Activated naive CD4-positive, alpha-beta T cell treated with anti-CD3 and anti-CD28 coated beads, Interleukin-2, amount 10 ng/mL, durations not matched to agents 7 days and 5 days (primary cell): ENCODE results near the gene HHATL.

Experiments
- CTCF ChIA-PET: fragments of 350-600 bp; sonication (Branson Sonifier 250); formaldehyde crosslinking; loops from one replicate; lab custom pipeline; 2021; ENCODE audit warnings: antibody characterized with exemption; lab: Charles Lee
- DNase-seq: peaks from one replicate; pipeline ENCODE4 v3.0.0-alpha.2; 2020
- H3K27ac Mint-ChIP-seq: one replicate; pipeline ENCODE4 v1.8.0; 2021; ENCODE audit warnings: mild to moderate bottlenecking, moderate library complexity, mixed read lengths
- H3K27me3 Mint-ChIP-seq: one replicate; pipeline ENCODE4 v1.8.0; 2021; ENCODE audit warnings: mild to moderate bottlenecking, mixed read lengths
- H3K36me3 Mint-ChIP-seq: one replicate; pipeline ENCODE4 v1.8.0; 2021; ENCODE audit warnings: mixed read lengths
- H3K4me1 Mint-ChIP-seq: one replicate; pipeline ENCODE4 v1.8.0; 2021; ENCODE audit warnings: mixed read lengths
- H3K4me3 Mint-ChIP-seq: one replicate; pipeline ENCODE4 v1.8.0; 2021; ENCODE audit warnings: mild to moderate bottlenecking, moderate library complexity, mixed read lengths
- H3K9me3 Mint-ChIP-seq: one replicate; pipeline ENCODE4 v1.8.0; 2021; ENCODE audit warnings: mixed read lengths

HHATL gene

DNA sequence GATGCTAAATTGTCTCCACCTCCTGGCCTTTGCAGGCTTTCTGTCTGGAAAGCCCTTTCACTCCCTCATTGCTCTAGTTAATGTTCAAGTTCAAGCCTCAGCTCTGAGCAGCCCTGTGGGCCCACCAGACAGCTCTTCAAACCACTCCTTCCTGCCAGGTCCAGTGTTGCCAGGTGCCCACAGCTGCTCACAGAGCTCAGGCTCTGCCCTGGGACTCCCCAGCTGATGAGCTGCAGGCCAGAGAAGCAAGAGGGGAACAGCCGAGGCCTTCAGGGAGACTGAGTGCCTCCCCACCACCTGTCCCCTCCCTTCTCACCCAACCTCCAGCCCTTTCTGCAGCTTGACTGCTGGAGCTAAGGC, 50.4 kb downstream of the HHATL start:
- CTCF ChIA-PET: interaction anchor here (1.0 to 3.1 kb wide), 6 partner anchors 9 to 370 kb away, joined by 3 to 9 read pairs (median 5); partner anchors contain the start of gene SEC22C
- no peaks in the 10 kb centered on the region for H3K9me3 Mint-ChIP-seq
- H3K4me1 Mint-ChIP-seq: peaks cover 29% of the 10 kb centered on the region
- peaks cover 16% of the 10 kb centered on the region for H3K36me3 Mint-ChIP-seq
- no peak overlapping the region for H3K27ac Mint-ChIP-seq
- peaks cover 31% of the 10 kb centered on the region for H3K27me3 Mint-ChIP-seq
- no peak overlapping the region for H3K4me3 Mint-ChIP-seq
- DNase-seq: no peak

DNA sequence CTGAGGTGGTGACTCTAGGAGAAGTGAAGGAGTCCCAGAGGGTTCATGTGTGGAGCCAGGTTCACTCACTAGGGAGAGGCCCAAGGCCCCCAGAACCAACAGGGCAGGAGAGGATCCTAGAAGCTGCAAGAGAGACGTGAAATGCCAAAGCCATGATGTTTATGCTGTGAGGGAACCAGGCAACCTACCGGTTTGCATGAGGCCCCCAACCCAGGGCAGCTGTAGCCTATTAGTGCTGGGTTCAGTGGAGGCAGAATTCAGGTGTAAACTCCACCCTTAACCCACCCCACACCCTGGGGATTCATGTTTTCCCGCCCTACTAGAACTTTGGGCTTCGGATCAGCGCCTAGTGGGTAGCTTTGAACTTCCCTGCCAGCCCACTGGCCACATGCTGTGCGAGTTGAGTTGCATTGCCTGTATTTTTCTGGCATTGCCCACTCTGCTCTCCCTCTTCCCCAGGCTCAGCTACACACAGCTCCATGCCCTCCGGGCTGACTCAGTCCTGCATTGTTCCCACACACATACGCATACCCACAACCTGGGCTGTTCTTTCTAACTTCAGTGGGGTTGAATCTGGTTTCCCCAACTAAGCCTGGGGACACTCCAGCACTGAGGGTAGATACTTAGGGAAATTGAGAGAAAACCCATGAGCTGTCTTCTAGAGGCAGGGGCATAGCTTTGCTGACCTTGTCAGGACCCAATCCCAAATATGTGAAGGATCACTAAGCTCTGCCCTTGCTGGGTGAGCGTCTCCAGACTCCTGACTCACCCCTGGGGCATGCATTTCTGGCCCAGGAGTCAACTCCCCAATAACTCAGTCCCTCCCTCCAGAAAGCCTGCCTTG, 51.1 kb downstream of the HHATL start:
- CTCF ChIA-PET: interaction anchor here (1.0 to 3.1 kb wide), 5 partner anchors 10 to 370 kb away, joined by 3 to 9 read pairs (median 5); partner anchors contain the start of gene SEC22C
- Mint-ChIP-seq H3K4me1 (peaks cover 35% of the 10 kb centered on the region), H3K4me3 (no peak overlapping the region), H3K27ac (no peak overlapping the region), H3K36me3 (peaks cover 22% of the 10 kb centered on the region), H3K9me3 (no peaks in the 10 kb centered on the region), H3K27me3 (peaks cover 31% of the 10 kb centered on the region)
- DNase-seq: no peak

DNA sequence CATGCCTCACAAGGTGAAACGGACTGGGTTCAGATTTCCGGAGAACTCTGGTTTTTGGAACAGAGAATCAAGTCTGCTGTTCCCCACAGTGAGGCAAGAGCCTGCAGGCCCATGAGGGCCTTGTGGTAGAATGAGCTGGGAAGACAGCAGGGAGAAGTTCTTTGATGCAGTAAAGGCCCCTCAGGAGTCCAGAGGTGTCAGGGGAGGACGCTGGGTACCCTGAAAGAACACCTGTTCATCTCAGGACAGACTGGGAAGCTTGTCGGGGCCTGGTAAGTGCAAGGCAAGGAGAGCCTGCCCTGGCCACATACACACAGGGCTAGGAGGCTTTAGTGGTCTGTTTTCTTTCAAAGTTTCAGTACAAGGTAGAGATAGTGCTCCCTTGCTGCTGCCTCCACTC, 52.8 kb downstream of the HHATL start:
- CTCF ChIA-PET: no interaction called here
- Mint-ChIP-seq H3K4me1 (peaks cover 39% of the 10 kb centered on the region), H3K27me3 (peaks cover 20% of the 10 kb centered on the region), H3K27ac (no peak overlapping the region), H3K9me3 (no peaks in the 10 kb centered on the region), H3K36me3 (peaks cover 28% of the 10 kb centered on the region), H3K4me3 (no peak overlapping the region)
- no peak for DNase-seq

DNA sequence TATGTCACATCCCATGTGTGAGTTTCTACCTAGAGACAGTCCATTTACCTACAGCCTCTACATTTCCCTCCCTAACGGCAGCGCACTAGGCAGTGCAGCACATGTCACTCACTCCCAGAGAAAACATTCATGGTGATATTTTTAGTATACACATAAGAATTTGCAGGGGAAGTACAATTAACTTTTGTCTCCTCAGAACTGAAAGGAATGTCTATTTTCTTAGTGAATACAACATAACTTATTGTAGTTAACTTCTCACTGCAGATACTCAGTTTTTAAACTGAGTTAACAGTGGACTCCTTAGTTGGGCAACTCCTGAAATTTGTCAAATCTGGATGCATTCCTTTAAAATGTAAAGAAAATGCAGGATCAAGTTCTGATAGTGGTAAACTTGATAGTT, 53.6 kb downstream of the HHATL start:
- Mint-ChIP-seq H3K4me1 (peaks cover 39% of the 10 kb centered on the region), H3K9me3 (no peaks in the 10 kb centered on the region), H3K27me3 (peaks cover 18% of the 10 kb centered on the region), H3K36me3 (peaks cover 32% of the 10 kb centered on the region), H3K27ac (peak overlapping the region; percentile 52), H3K4me3 (no peak overlapping the region)
- no peak for DNase-seq
- CTCF ChIA-PET: no interaction called here

DNA sequence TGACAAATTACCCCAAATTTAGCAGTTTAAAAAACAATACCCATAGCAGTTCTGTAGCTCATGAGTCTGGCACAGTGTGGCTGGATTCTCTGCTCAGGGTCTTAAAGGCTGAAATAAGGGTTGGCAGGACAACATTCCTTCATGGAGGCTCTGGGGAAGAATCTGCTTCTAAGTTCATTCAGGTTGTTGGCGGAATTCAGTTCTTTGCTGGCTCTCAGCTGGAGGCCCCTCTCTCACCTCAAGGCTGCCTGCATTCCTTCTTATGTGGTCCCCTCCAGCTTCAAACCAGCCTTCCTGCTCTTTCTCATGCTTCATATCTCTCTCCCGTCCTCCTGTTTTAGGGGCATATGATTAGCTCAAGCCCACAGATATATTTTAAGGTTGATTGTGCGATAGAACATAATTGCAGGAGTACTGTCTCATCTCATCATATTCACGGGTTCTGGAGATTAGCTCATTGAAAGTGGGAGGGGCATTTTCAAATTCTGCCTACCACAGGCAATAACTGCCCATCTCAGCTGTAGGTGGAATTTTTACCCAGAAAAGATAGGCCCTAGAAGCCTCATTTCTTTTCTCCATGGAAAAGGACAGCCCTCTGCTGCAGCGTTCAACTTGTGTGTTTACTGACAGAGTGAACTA, 54.7 kb downstream of the HHATL start:
- DNase-seq: no peak
- peak overlapping the region; percentile 58 for H3K27ac Mint-ChIP-seq
- H3K9me3 Mint-ChIP-seq: no peaks in the 10 kb centered on the region
- H3K36me3 Mint-ChIP-seq: peaks cover 41% of the 10 kb centered on the region
- CTCF ChIA-PET: interaction anchor here (1.1 kb wide), 1 partner anchor 97 kb away, joined by 4 read pairs; no protein-coding TSS in a partner anchor
- H3K27me3 Mint-ChIP-seq: peaks cover 7% of the 10 kb centered on the region
- H3K4me1 Mint-ChIP-seq: peaks cover 29% of the 10 kb centered on the region
- no peak overlapping the region for H3K4me3 Mint-ChIP-seq
